Astrocyte (in vitro differentiated cells and primary cell): ENCODE data around the gene IRX3. TPM values are rescaled to one million over a fixed set of nuclear protein-coding genes. Genes with fewer than 3 reads are reported as not detected.

ENCODE experiments used
- DNase-seq: peaks from one replicate; pipeline ENCODE4 v3.0.0-alpha.2; 2010; ENCODE audit warnings: low read depth
- FAIRE-seq: peaks from 2 replicates; lab custom pipeline; 2011; peaks lifted over from hg19 to GRCh38; lab: Jason Lieb, UNC
- H2AFZ ChIP-seq: 2 replicates; pipeline ENCODE4 v1.6.0; 2012; ENCODE audit warnings: low read depth, low read length, inconsistent platforms
- H3K27ac ChIP-seq: 2 replicates; pipeline ENCODE4 v1.5.1; 2011; ENCODE audit warnings: low read depth, low read length, inconsistent platforms
- H3K27me3 ChIP-seq: 2 replicates; pipeline ENCODE4 v1.6.0; 2011; ENCODE audit warnings: low read length, inconsistent platforms; ENCODE audit not compliant: insufficient read depth
- H3K36me3 ChIP-seq: 2 replicates; pipeline ENCODE4 v1.5.1; 2011; ENCODE audit warnings: low read length, inconsistent platforms; ENCODE audit not compliant: insufficient read depth
- H3K4me1 ChIP-seq: 2 replicates; pipeline ENCODE4 v1.5.1; 2011; ENCODE audit warnings: low read length, inconsistent platforms; ENCODE audit not compliant: insufficient read depth
- H3K4me2 ChIP-seq: 2 replicates; pipeline ENCODE4 v1.6.0; 2012; ENCODE audit warnings: low read length, inconsistent platforms
- H3K4me3 ChIP-seq: 2 replicates; pipeline ENCODE4 v1.5.1; 2011; ENCODE audit warnings: low read depth, mild to moderate bottlenecking, low read length, inconsistent platforms; ENCODE audit not compliant: insufficient read depth
- H3K79me2 ChIP-seq: 2 replicates; pipeline ENCODE4 v1.6.0; 2012; ENCODE audit warnings: mild to moderate bottlenecking, low read length, inconsistent platforms; ENCODE audit not compliant: insufficient read depth
- H3K9ac ChIP-seq: 2 replicates; pipeline ENCODE4 v1.6.0; 2012; ENCODE audit warnings: mild to moderate bottlenecking, low read length, inconsistent platforms
- H3K9me3 ChIP-seq: 2 replicates; pipeline ENCODE4 v1.5.1; 2012; ENCODE audit warnings: low read depth, mild to moderate bottlenecking, low read length, inconsistent platforms; ENCODE audit not compliant: insufficient read depth
- H4K20me1 ChIP-seq: 2 replicates; pipeline ENCODE4 v1.6.0; 2012; ENCODE audit warnings: low read length, inconsistent platforms; ENCODE audit not compliant: insufficient read depth
- H3K27ac Mint-ChIP-seq: one replicate; pipeline ENCODE4 v1.8.0; 2021; ENCODE audit warnings: mild to moderate bottlenecking, mixed read lengths; ENCODE audit not compliant: unreplicated experiment
- H3K27me3 Mint-ChIP-seq: one replicate; pipeline ENCODE4 v1.8.0; 2021; ENCODE audit warnings: low read depth, mixed read lengths; ENCODE audit not compliant: unreplicated experiment
- H3K36me3 Mint-ChIP-seq: one replicate; pipeline ENCODE4 v1.8.0; 2021; ENCODE audit warnings: low read depth, mixed read lengths; ENCODE audit not compliant: unreplicated experiment
- H3K4me1 Mint-ChIP-seq: one replicate; pipeline ENCODE4 v1.8.0; 2021; ENCODE audit warnings: low read depth, mixed read lengths; ENCODE audit not compliant: unreplicated experiment
- H3K4me3 Mint-ChIP-seq: one replicate; pipeline ENCODE4 v1.8.0; 2021; ENCODE audit warnings: mild to moderate bottlenecking, moderate library complexity, mixed read lengths; ENCODE audit not compliant: unreplicated experiment
- H3K9me3 Mint-ChIP-seq: one replicate; pipeline ENCODE4 v1.8.0; 2021; ENCODE audit warnings: mild to moderate bottlenecking, mixed read lengths; ENCODE audit not compliant: unreplicated experiment
- EZH2 ChIP-seq: IDR thresholded peaks from 2 replicates; pipeline ENCODE4 v1.6.1; 2012; ENCODE audit warnings: mild to moderate bottlenecking, low read length, inconsistent platforms; ENCODE audit not compliant: insufficient read depth
- total RNA-seq: library from RNA; stranded (reverse); gene quantifications from 2 replicates; pipeline ENCODE4 v1.2.1, GENCODE V29; 2021
- TF ChIP-seq, protein P1 (sequence below): IDR thresholded peaks from 2 replicates; pipeline ENCODE4 v1.5.1; 2011; ENCODE audit warnings: low read depth, mild to moderate bottlenecking, inconsistent platforms, low read length, moderate library complexity; ENCODE audit not compliant: insufficient read depth

IRX3 gene
- total RNA-seq, 1 donor from 2014 or later = 0.75 TPM

GRCh38 chr16:54313789-54314188, 27.2 kb upstream of the IRX3 start:
- TF ChIP-seq EZH2 = no peak
- TF ChIP-seq, protein P1, sequence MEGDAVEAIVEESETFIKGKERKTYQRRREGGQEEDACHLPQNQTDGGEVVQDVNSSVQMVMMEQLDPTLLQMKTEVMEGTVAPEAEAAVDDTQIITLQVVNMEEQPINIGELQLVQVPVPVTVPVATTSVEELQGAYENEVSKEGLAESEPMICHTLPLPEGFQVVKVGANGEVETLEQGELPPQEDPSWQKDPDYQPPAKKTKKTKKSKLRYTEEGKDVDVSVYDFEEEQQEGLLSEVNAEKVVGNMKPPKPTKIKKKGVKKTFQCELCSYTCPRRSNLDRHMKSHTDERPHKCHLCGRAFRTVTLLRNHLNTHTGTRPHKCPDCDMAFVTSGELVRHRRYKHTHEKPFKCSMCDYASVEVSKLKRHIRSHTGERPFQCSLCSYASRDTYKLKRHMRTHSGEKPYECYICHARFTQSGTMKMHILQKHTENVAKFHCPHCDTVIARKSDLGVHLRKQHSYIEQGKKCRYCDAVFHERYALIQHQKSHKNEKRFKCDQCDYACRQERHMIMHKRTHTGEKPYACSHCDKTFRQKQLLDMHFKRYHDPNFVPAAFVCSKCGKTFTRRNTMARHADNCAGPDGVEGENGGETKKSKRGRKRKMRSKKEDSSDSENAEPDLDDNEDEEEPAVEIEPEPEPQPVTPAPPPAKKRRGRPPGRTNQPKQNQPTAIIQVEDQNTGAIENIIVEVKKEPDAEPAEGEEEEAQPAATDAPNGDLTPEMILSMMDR = no peak
- FAIRE-seq (no peak), DNase-seq (no peak)
- Mint-ChIP-seq H3K27ac (no peak overlapping the region), H3K4me3 (no peak overlapping the region), H3K9me3 (no peaks in the 10 kb centered on the region), H3K36me3 (no peaks in the 10 kb centered on the region), H3K4me1 (no peaks in the 10 kb centered on the region), H3K27me3 (peaks cover 48% of the 10 kb centered on the region)
- Histone ChIP-seq H3K27me3 (peaks cover 6% of the 10 kb centered on the region), H3K9ac (no peak overlapping the region), H3K4me1 (no peaks in the 10 kb centered on the region), H4K20me1 (no peaks in the 10 kb centered on the region), H3K4me2 (no peak overlapping the region), H3K4me3 (no peak overlapping the region), H3K9me3 (no peaks in the 10 kb centered on the region), H3K27ac (no peak overlapping the region), H3K36me3 (no peaks in the 10 kb centered on the region), H3K79me2 (no peaks in the 10 kb centered on the region), H2AFZ (no peak overlapping the region)

- no peaks in the 10 kb centered on the region for H3K79me2 ChIP-seq
- no peak for TF ChIP-seq EZH2
- TF ChIP-seq, protein P1 = no peak
- H4K20me1 ChIP-seq = no peaks in the 10 kb centered on the region
- H3K4me1 ChIP-seq = no peaks in the 10 kb centered on the region
- H3K4me3 Mint-ChIP-seq = no peak overlapping the region
- no peak overlapping the region for H3K27ac Mint-ChIP-seq
- H3K27me3 Mint-ChIP-seq = peaks cover 48% of the 10 kb centered on the region
- DNase-seq (no peak), FAIRE-seq (no peak)
- H3K27ac ChIP-seq = no peak overlapping the region
- H3K4me1 Mint-ChIP-seq = no peaks in the 10 kb centered on the region
- H3K9me3 Mint-ChIP-seq = no peaks in the 10 kb centered on the region
- H3K27me3 ChIP-seq = peaks cover 6% of the 10 kb centered on the region
- no peaks in the 10 kb centered on the region for H3K9me3 ChIP-seq
- no peak overlapping the region for H3K4me2 ChIP-seq
- no peaks in the 10 kb centered on the region for H3K36me3 ChIP-seq
- no peak overlapping the region for H3K9ac ChIP-seq
- H2AFZ ChIP-seq = no peak overlapping the region
- no peaks in the 10 kb centered on the region for H3K36me3 Mint-ChIP-seq
- no peak overlapping the region for H3K4me3 ChIP-seq
These were observed 26.0 kb upstream of the IRX3 start for GRCh38 chr16:54312502-54312991.

DNA sequence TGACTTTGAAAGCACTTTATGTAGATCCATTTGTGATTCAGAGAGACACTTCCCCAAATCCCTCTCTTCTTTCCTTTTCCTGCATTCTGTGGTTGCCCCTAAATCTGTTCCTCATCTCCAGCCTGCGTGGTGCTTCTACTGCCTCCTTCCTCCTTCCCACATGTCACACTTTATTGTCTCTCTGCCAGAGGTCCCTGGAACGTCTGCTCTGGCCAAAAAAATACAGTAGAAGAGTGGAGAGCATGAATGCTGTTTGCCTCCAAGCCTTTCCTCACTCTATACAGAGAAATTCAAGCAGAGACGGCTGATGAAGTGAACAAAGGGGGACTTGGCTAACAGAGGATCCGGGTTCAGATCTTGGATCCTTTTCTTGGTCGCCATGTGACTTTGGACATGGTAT, 22.8 kb upstream of the IRX3 start:
- H3K27me3 Mint-ChIP-seq = peaks cover 51% of the 10 kb centered on the region
- Histone ChIP-seq H3K27ac (no peak overlapping the region), H3K9me3 (no peaks in the 10 kb centered on the region), H3K9ac (no peak overlapping the region), H3K36me3 (no peaks in the 10 kb centered on the region), H3K4me2 (no peak overlapping the region), H2AFZ (no peak overlapping the region), H4K20me1 (no peaks in the 10 kb centered on the region), H3K4me1 (no peaks in the 10 kb centered on the region), H3K79me2 (no peaks in the 10 kb centered on the region), H3K4me3 (no peak overlapping the region), H3K27me3 (peaks cover 4% of the 10 kb centered on the region)
- no peak overlapping the region for H3K4me3 Mint-ChIP-seq
- peaks cover 1% of the 10 kb centered on the region for H3K36me3 Mint-ChIP-seq
- H3K27ac Mint-ChIP-seq = no peak overlapping the region
- FAIRE-seq = no peak
- DNase-seq = no peak
- peaks cover 7% of the 10 kb centered on the region for H3K9me3 Mint-ChIP-seq
- TF ChIP-seq, protein P1 = no peak
- TF ChIP-seq EZH2 = no peak
- no peaks in the 10 kb centered on the region for H3K4me1 Mint-ChIP-seq
